GM18951 (cell line): Measurements from ENCODE around the gene GABBR1.

Experiments
- POLR2A ChIP-seq: IDR thresholded peaks from 4 replicates; pipeline ENCODE4 v1.6.1; 2011; ENCODE audit warnings: mild to moderate bottlenecking; ENCODE audit not compliant: insufficient read length, insufficient read depth; ENCODE audit errors: extremely low read depth
- in situ Hi-C: fragments of 300-500 bp; cut with MboI; formaldehyde crosslinking; loops from one replicate; pipeline ENCODE4 v1.12.0; 2022; ENCODE audit warnings: low sequenced_read_pairs, mixed read lengths, inconsistent platforms; ENCODE audit not compliant: unreplicated experiment

The GABBR1 gene

DNA sequence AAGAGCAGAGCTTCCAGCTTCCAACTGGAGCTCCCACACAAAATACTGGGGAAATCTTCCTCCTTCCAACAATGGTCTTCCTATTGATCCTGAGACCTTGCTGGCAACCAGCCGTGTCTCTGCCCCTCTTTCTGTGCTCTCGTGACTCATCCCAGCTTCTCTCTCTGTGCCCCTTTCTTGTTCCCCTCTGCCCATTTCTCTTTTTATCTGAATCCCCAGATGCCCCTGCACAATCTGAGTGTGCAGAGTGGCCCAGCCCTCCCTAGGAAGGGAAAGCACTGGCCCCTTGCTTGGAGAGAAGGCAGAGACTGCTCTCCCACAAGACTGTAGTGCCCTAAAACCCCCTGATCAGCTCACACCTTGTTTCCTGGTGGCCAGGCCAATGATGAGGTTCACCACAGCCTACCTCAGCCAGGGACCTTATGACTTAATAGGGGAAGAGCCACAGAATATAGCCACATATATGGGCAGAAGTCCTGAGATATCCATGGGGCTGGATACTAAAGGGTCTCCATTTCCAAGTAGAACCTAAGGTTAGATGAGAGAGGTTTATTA is 122.2 kb downstream of the GABBR1 start:
- in situ Hi-C loops = no loop called here

DNA sequence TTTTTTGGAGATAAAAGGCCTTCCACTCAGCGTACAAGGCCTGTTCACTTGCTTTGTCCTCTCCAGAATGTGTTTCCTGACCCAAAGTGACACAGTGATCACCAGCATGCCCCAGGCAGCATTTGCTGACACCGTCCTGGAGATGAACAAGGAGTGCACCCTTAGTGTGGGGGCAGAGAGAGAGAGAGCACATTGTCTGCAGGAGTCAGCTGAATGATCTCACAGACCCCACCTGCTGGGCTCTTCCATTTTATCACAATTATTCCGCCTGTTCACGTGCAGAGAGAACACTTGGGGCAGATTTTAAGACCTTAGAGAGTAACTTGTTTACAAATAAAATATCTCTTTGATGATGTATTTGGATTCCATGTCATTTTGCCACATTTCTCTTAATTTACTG is 122.8 kb downstream of the GABBR1 start:
- no peak for TF ChIP-seq POLR2A
- in situ Hi-C loops = no loop called here

More for the DNA sequence above, 122.2 kb downstream of the GABBR1 start:
- TF ChIP-seq POLR2A = no peak
